Stimulated activated CD8-positive, alpha-beta memory T cell treated with anti-CD3 and anti-CD28 coated beads, Interleukin-15, amount 100 ng/mL, for 4 hours (primary cell): ENCODE measurements around the gene CIT.
"Not testable (repeated sequence)": the region's sequence is repeated elsewhere in the genome, so short reads cannot be mapped to it uniquely, and the experiment has no call there.

Source experiments
- DNase-seq, 2 donors: peaks; one replicate each; pipeline ENCODE4 v3.0.0-alpha.2; 2020; ENCODE audit warnings: low read depth in 2 of 2

CIT gene

DNA sequence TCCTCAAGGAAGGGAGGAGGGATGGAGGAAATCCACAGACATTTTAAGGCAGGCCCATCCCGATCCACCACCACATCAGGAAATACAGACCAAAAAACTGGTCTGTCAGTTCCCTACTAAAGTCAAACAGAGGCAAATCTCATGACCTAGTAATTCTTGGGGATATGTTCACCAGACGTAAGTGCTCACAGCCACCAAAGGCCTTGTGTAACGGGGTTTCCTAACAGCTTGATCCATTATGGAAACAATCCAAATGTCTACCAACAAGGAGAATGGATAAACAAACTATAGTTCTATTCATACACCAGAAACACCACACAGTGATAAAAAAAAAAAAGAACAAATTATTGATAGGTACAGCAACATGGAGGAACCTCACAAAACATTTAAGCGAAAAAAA is 136.3 kb downstream of the CIT start:
- no peak for DNase-seq

DNA sequence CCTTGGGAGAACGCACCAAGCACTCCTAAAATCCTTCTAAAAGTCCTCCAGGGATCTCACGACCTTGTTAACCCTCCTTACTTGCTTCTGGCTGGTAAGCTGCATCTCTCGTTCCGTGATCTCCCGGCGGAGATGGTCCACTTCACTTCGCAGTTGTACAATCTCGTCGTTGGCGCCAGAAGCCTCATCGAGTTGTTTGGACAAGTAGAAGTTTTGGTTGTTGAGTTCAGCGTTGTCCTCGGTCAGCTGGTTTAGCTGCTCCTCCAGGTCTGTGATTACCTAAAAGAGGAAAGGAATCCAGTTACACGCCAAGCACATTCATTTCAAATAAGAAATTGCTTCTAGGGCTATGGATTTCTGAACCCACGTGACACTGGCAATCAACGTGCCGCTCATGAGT is 142.0 kb downstream of the CIT start:
- DNase-seq, result no peak

DNA sequence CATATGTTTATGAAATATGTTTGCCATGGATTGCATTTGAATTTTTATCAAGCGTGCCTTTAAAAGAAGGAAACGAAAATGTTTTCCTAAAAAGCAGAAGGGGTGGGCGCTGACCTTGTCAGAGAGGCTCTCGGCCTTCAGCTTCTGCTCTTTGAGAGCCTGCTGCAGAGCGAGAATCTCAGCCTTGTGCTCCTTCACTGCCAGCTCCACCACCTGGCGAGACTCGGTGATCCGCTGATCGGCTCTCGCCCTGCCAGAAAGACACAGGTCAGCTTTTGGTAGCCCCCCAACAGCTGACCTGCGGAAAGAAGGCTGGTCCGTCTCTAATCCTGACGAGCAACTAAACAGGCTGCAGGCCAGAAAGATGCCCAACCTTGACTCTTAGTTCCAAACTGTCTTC is 146.7 kb downstream of the CIT start:
- DNase-seq, result no peak

DNA sequence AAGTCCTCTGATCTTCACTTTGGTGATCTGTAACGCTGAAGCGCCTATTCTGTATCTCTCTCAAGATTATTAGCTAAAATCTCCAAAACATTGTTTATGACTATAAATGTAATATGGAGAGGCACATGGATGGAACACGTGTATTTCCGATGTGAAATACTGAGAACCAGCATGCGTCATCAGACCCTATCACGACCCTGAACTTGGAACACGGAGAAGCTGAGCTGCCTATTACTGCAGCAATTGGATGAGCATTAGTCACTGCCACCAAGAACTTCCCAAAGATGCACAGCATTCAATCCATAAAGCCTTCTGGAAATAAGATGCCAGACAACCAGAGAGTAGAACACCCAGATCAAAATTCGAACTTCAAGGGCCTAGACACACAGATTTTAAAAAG is 147.2 kb downstream of the CIT start:
- DNase-seq, result no peak

DNA sequence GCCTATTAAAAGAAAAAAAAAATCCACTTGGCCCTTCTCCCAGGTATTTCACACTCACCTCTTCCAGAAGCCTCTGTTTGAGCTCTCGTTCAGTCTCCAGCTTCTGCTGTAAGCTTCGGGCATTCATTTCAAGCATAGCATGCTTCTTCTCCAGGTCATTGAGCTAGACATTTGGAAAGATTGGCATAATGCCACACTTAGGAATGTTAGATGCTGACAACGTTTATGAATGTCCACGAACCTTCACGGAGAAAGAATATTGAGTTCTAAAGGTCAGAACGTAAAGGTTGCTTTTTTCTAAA is 148.7 kb downstream of the CIT start:
- DNase-seq, result no peak

DNA sequence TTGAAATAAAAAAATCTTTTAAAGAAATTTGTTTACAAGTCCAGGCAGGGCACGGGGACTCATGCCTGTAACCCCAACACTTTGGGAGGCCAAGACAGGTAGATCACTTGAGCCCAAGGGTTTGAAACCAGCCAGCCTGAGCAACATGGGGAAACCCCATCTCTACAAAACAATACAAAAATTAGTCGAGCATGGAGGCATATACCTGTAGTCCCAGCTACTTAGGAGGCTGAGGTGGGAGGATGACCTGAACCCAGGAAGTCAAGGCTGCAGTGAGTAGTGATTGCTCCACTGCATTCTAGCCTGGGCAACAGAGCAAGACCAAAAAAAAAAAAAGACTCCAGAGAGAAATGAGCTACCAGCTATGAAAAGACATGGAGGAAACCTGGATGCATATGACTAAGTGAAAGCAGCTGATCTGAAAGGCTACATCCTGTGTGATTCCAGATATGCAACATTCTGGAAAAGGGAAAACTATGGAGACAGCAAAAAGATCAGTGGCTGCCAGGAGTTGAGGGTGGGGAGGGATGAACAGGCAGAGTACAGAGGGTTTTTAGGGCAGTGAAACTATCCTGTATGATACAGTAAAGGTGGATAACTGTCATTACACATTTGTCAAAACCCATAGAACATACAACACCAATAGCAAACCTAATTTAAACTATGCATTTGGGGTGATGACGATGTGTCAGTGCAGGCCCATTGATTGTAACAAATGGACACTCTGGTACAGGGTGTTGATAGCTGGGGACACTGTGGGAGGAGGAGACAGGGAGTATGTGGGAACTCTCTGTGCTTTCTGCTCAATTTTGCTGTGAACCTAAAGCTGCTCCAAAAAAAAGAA is 149.3 kb downstream of the CIT start:
- DNase-seq, result no peak

DNA sequence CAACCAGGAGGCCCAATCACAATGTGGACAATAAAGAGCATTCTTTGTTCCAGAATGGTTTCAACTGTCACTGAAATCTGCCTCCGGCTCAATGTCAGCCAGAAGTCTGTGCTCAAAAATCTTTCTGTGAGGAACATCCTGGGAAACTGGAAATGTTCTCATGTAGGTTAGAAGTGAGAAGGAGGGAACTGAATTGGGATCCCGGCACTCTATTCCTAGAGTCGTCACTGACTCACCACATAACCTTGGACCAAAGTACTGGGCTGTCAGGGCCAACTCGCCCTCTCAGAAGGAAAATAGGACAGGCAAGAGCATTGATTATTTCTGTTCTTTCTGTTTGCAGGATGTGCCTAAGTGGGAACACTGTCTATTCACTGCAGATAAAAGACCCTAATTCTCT is 151.6 kb downstream of the CIT start:
- no peak for DNase-seq

DNA sequence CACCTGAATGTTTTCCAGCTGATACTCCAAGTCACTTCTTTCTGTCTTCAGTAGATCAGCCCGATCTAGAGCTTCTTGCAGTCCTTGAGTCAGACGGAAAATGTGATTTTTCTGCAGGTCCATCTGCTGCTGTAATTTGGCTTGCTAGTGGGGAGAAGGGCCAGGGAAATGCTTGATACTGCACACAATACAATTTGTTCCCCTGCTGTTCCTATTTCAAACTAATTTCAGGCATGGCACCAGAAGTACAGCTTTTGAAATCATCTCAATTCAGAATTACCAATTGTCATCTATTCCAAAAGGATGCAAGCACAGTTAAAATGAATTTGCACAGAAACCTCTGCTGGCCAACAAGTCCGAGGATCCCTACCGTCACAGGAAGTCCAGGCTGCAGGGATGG is 155.8 kb downstream of the CIT start:
- DNase-seq, result no peak

DNA sequence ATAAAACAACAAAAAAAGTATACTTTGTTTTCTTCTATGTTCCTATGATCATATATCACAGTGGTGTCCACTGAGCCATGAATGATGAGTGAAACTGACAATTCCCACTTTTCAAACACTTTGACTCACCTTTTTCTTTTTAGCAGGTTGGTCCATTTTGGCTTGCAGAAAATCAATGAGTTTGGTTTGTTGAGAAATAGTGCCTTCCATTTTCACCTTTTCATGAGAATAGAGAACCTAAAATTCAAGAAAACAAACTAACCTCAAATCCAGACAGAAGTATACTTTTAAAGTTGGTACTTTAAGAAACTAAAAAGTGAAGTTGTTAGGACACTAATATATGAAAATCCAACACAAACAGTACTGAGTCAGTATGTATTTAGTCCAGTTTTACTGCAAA is 156.8 kb downstream of the CIT start:
- DNase-seq, result no peak

DNA sequence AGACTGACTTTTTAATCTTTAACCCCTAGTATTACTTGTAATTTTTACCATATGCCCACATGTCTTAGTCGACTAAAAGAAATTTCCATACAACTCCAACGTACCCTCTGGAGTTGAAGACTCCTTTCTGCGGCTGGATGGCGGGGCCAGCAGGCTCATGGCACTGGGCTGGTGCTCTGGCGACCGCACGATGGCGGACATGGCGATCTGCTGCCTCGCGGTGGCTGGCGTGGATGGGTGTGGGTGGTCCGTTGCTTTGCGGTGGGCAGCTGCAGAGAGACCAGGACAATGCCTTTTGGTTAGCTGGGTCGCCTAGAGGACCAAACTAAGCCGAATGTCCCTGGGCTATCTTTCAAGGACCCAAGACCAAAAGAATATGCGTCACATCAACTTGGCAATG is 159.0 kb downstream of the CIT start:
- DNase-seq, result no peak

DNA sequence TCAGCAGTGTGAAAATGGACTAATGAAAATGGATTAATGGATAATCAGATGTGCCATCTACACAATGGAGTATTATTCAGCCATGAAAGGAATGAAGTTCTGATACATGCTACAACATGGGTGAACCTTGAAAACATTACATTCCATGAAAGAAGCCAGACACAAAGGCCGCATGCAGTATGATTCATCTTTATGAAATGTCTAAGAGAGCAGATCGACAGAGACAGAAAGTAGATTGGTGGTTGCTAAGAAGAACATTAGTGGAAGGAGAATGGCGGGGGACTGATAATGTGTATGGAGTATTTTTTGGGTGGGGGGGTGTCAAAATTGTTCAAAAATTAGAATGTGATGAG is 161.9 kb downstream of the CIT start:
- DNase-seq, result no peak

DNA sequence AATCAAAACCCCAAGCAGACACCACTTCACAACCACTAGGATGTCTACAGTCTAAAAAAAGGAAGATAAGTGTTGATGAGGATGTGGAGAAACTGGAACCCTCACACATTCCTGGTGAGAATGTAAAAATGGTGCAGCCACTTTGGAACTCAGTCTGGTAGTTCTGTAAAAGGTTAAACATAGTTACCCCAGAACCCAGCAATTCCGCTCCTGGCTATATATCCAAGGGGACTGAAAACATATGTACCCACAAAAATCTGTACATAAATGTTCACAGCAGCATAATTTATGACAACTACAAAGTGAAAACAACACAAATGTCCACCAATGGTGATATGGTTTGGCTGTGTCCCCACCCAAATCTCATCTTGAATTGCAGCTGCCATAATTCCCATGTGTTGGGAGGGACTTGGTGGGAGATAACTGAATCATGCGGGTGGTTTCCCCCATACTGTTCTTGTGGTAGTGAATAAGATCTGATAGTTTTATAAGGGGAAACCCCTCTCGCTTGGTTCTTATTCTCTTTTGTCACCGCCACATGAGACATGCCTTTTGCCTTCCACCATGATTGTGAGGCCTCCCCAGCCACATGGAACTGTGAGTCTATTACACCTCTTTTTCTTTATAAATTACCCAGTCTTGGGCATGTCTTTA is 162.4 kb downstream of the CIT start:
- no peak for DNase-seq

DNA sequence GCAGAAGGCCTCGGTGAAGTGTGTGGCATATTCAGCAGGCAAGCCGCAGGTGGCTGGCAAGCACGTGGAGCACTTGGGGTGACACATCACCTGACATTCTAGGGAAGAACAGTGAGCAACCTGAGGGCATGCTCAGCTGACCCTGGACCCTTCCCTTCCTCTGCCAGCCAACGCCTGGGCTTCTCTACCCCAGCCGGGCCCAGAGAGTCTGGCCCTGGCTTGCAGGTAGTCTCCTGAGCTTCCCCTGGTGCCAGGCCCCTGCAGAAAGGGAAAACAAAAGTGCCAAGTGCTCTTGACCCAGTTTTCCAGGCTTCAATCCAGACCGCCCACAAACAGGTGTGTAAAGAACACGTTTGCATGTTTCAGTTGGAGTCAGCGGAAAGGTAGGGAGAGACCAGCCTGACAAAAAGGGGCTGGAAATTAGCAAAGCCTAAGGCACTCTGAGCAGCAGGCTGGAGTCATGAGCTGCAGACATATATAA is 163.5 kb downstream of the CIT start:
- no peak for DNase-seq

DNA sequence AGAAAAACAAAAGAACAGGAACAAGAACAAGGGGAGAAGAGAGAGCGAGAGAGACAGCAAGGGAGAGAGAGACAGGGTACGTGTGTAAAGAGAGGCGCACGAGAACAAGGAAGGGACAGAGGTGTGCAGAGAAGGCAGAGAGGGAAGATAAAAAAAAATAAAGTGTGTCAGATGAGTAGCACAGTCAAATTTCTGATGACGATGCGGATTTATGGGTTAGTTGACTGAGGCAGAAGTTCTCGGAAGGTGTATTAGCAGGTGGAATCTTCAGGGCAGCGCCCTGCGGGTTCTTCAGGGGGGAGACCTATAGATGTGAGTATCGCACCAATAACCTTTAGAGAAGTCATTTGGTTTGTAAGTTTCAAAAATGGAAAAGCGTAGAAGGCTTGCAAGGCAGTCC is 164.4 kb downstream of the CIT start:
- DNase-seq, result no peak

DNA sequence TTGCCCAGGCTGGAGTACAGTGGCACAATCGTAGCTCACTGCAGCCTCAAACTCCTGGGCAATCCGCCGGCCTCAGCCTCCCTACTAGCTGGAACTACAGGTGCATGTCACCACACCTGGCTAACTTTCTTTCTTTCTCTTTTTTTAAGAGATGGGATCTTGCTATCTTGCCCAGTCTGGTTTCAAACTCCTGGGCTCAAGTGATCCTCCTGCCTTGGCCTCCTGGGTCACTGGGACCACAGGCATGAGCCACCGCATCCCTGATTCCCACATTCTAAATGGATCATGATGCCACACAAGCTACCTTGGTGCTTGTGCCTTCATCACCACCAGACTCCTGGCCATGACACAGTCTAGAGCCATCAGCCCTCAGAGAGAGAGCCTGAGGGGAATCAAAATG is 165.4 kb downstream of the CIT start:
- DNase-seq, result no peak

DNA sequence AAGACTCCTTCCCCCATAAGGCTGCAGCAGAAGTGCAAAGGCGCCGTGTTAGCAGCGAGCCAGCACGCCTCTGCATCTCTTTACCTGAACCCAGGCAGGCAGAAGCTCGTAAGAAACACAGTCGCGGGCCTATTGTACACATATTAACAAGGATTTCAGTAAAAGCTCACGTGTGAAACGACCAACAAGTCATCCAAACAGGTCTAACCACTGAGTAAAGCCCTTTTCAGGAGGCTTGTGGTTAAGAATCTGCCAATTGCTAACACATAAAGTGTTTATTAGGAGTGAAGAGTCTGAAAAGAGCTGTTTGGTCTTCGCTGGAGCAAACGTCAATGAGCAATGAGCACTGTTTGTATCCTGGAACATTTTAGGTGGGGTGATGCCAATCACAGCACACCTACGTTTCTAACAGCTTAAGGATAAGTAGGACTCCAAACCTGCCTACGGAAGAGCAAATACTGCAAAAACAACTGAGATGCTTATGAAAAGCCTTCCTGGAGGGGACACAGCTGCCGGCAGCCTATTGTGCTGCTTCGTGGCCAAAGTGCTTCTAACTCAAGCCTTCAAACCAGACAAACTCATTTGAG is 166.1 kb downstream of the CIT start:
- no peak for DNase-seq

DNA sequence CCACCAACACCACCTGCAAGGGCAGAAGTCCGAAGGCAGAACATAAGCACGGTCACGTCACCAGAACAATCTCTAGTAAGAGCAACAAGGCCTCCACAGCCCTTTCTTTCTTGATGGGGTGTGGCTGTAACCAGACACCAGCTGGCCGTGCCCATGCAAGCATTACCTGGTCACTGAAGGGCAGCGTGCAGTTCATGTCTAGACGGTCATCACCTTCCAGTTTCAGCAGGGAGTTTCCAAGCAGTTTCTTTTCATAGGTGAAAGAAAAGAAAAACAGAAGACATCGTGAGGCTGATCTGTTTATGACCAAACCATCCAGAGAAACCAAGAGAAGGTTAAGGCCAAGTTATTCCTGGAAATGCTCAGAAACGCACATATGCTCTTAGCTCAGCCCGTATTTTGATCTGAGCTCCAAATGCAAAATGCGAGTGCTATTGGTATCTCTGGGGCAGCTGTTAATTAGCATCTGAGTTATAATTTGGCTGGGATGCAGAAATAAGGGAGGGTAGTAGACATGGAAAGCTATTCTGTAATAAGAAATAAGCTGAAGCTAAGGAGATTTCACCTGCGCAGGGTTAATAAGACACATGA is 166.7 kb downstream of the CIT start:
- no peak for DNase-seq

DNA sequence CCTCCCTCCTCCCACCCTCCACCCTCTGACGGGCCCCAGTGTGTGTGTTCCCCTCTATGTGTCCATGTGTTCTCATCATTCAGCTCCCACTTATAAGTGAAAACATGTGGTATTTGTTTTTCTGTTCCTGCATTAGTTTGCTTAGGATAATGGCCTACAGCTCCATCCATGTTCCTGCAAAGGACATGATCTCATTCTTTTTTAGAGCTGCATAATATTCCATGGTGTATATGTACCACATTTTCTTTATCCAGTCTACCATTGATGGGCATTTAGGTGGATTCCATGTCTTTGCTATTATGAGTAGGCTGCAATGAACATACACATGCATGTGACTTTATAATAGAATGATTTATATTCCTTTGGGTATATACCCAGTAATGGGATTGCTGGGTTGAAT is 170.7 kb downstream of the CIT start:
- not testable (repeated sequence) for DNase-seq

DNA sequence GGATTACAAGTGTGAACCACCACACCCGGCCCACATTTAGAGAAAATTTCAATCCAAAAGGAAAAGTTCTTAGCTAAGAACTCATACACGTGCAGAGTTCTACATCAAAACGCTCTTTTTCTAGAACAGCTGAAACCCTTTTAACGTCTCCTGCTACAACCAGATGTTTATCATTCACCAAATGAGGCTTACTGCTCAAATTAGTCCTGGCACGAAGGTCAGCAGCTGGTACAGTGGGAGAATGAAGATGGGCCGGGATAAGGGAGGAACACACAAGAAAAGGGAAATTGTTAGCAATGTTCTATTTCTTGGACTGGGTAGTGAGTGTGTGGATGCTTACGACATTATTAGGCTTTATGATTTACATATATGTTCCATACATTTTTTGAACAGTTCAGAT is 171.9 kb downstream of the CIT start:
- DNase-seq, result no peak

DNA sequence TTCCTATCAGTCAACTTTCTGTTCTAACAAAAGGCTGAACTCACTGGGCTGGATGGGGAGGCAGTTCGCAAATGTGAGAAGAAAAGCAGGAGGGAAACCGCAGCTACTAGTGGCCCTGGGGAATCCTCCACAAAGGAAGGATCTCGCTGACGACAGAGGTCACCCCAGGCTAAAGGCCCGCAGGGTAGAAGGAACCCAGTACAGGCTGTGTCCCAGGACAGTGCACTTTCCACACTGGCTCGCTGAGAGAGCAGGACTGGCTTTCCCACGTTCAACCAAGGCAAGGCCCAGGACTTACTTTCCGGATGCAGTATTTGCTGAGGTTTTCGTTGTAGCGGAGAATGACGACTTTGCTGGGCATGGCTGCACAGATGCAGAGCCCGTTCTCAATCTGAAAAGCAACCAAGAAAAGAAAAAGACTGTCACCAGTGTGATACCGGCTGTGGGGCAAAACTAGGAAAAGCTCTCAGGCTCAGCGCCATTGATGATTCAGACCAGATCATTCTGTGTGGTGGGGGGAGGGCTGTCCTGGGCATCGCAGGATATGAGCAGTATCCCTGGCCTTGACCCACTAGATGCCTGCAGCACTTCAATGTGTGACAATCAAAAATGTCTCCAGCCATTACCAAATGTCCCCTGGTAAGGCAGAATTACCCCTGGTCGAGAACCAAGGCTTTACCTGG is 172.9 kb downstream of the CIT start:
- no peak for DNase-seq

DNA sequence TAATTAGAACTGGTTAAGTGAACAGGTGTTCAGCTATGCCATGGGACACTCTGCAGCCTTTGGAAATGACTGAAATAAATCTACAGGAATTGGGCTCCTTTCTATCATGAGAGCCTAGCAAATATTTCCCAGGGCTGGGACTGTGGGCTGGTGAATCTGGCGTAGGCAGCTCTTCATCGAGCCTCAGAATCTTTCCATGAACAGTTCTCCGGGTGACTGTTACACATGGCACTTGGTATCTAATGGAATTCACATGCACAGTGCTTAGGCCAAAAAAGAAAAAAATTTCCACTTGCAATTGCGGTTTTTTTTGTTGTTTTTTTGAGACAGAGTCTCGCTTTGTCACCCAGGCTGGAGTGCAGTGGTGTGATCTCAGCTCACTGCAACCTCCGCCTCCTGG is 177.0 kb downstream of the CIT start:
- DNase-seq, result no peak

DNA sequence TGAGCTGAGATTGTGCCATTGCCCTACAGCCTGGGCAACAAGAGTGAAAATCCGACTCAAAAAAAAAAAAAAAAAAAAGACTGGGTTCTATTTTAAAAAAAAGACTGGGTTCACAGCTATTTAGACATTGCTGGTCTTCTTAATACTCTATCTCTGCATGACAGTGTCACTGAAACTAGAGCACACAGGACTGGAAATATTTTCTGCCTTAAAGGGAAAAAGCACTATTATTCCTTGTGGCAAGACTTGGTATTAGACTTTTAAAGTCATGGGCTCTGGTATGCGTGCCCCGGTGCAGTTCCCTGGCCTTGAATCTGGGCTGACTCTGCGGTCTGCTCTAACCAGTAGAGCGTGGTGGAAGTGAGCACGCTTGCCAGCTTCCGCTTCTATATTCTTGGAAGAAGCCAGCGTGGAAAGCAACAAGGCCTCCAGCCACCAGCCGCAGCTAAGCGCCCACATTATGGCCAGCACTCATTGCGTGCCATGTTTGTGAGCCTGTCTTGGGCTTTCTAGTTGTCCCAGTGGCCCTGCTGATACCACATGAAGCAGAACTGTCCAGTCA is 177.8 kb downstream of the CIT start:
- DNase-seq, result no peak
